MCF 10A (cell line): ENCODE results near the gene IL11RA. TPM values are rescaled to one million over a fixed set of nuclear protein-coding genes. Genes with fewer than 3 reads are reported as not detected.
A peak's percentile ranks its signal among the peaks of the same experiment; 100 is the strongest.

ENCODE experiments used
- BruUV-seq: library from RNA; stranded (reverse); fragments of 400-500 nt; replicated peaks from 2 replicates; lab custom pipeline; 2021; lab: Mats Ljungman, UMichigan
- CTCF ChIA-PET: fragments of 300-600 bp; sonication (Branson Sonifier 250); formaldehyde crosslinking; extraction: SDS; loops from one replicate; lab custom pipeline; 2021; ENCODE audit warnings: antibody characterized with exemption, inconsistent platforms; lab: Yijun Ruan, JAX
- POLR2A ChIA-PET: fragments of 300-600, 350-650 bp; sonication (Branson Sonifier 250); formaldehyde crosslinking; extraction: SDS; loops from one replicate; lab custom pipeline; 2020; ENCODE audit warnings: antibody characterized with exemption, inconsistent platforms; lab: Yijun Ruan, JAX
- DNase-seq: peaks from one replicate; pipeline ENCODE4 v3.0.0-alpha.2; 2018; ENCODE audit not compliant: unreplicated experiment
- H3K27ac Mint-ChIP-seq: one replicate; pipeline ENCODE4 v1.8.0; 2022; ENCODE audit warnings: mild to moderate bottlenecking, low read depth, mixed read lengths; ENCODE audit not compliant: unreplicated experiment
- H3K27me3 Mint-ChIP-seq: one replicate; pipeline ENCODE4 v1.8.0; 2022; ENCODE audit warnings: mixed read lengths; ENCODE audit not compliant: insufficient read depth, unreplicated experiment
- H3K36me3 Mint-ChIP-seq: one replicate; pipeline ENCODE4 v1.8.0; 2022; ENCODE audit warnings: mild to moderate bottlenecking, moderate library complexity, mixed read lengths; ENCODE audit not compliant: insufficient read depth, unreplicated experiment
- H3K4me1 Mint-ChIP-seq: one replicate; pipeline ENCODE4 v1.8.0; 2022; ENCODE audit warnings: mixed read lengths; ENCODE audit not compliant: insufficient read depth, unreplicated experiment
- H3K4me3 Mint-ChIP-seq: one replicate; pipeline ENCODE4 v1.8.0; 2022; ENCODE audit warnings: mild to moderate bottlenecking, moderate library complexity, mixed read lengths; ENCODE audit not compliant: unreplicated experiment
- H3K9me3 Mint-ChIP-seq: one replicate; pipeline ENCODE4 v1.8.0; 2022; ENCODE audit warnings: mixed read lengths; ENCODE audit not compliant: unreplicated experiment
- CTCF ChIP-seq: fragments of 200-600 bp; IDR thresholded peaks from one replicate; pipeline ENCODE4 v1.8.0; 2022; ENCODE audit warnings: antibody characterized with exemption, mild to moderate bottlenecking; ENCODE audit not compliant: unreplicated experiment
- intact Hi-C: fragments of 100-400 bp; cut with micrococcal nuclease; formaldehyde crosslinking; loops from 2 replicates; pipeline ENCODE4 v1.14.1; 2022
- total RNA-seq: library from RNA; stranded (reverse); gene quantifications from 2 replicates; pipeline ENCODE4 v1.2.3, GENCODE V29; 2022

Gene IL11RA
- total RNA-seq, 1 experiment from 2014 or later = 4.0 TPM

DNA sequence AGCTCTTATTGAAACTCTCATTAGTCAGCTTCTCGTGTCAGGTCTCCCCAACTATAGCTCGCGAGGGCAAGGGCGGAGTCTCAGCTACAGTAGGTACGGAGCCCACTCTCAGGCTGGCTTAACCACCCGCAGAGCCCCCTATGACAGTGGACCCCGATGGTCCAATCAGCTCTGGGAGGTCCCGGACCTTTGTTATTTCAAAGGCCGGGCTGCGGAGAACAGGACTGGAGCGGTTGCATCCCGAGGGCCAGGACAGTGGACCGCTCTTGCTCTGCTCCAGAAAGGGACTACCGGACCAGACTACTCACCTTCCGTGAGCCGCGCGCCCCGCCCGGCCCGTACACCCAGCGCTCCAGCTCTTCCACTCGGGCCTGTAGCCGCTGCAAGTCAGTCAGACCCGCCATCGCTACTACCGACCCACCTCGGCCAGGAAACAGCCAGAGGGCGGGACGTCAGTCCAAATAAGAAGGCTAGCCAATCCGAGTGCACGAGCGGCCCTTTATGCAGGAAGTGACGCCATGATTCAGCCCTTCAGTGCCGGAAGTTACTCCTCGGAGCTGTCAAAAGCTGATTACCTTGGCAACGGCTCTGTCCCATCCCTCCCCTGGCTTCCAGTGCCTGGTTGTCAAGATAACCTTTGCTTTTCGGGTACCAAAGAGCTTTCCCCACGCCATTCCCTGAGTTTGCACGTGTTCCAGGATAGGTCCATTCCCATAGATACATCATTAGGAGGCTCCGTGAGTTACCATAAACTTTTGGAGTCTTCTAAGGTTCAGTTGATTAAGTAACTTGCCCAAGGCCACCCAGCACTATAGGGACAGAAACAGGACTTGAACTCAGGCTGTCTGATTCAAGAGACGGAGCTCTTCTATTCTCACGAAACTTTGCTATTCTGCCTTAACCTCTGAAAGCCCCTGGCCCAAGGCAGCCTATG lies 31.7 kb upstream of the IL11RA start, which contains the start of gene DCTN3:
TSS of gene DCTN3 (minus strand) at position 435 of the 934 bp plus-strand sequence. CDS start at position 404, 31 bp downstream.
- H3K4me3 Mint-ChIP-seq = peak within 1 kb of the TSS; percentile 76
- H3K9me3 Mint-ChIP-seq = no peaks in the 10 kb centered on the region
- TF ChIP-seq CTCF = no peak
- H3K27ac Mint-ChIP-seq = peak within 1 kb of the TSS; percentile 74
- CTCF ChIA-PET = interaction anchor here (0.7 to 2.6 kb wide), 8 partner anchors 8 to 82 kb away, joined by 3 to 39 read pairs (median 4); partner anchors contain the start of genes GALT, RPP25L and SIGMAR1
- no peaks in the 10 kb centered on the region for H3K27me3 Mint-ChIP-seq
- H3K36me3 Mint-ChIP-seq = peaks cover 8% of the 10 kb centered on the region
- POLR2A ChIA-PET = interaction anchor here (0.7 to 2.3 kb wide), 15 partner anchors 9 to 541 kb away, joined by 3 to 32 read pairs (median 4); partner anchors contain the start of genes ARID3C, DNAI1, FAM219A and GALT
- intact Hi-C loops = no loop called here
- H3K4me1 Mint-ChIP-seq = peaks cover 14% of the 10 kb centered on the region
- DNase-seq = peak; percentile 92
- TSS peak; percentile 51 for BruUV-seq

DNA sequence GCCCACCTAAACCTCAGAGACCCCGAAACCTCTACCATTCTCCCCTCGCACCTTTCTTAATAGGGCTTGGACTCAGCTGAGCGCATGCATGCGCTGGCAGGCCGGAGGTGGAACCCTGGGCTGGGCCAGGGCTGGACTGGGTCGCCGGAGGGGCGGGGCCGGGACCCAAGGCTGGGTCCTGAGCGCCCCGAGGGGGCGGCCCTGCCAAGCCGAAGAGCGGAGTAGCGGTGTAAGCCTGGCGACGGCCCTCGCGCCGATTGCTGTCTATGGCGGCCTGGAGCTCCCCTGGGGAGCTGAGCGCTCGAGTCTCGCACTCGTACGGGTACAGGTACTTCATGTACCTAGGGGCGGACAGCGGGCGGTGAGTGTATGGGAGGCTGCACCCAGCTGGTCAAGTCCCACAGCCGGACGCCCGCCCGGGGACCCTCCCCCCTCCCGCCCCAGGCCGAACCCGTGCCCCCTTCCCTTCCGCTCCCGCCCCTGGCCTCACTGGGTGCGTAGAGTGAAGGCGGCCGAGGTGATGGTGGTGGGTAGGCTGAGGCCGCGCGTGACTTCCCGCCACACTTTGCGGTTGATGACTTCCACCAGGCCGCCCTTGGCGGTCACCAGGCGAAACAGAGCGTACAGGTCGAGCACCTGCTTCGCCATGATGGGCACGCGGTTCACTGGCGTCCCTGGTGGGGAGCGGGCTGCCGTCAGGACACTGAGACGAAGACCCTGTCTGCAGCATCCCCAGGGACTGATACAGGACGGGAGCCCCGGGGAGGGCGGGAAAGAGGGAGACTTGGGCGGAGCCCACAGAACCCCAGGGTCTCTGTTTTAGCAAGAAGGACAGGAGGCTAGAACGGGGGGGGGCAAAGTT lies 28.4 kb upstream of the IL11RA start:
- CTCF ChIA-PET = interaction anchor here (0.6 to 4.7 kb wide), 3 partner anchors 10 to 110 kb away, joined by 4 to 36 read pairs (median 4); no protein-coding TSS in a partner anchor
- POLR2A ChIA-PET = no interaction called here
- DNase-seq = no peak
- H3K27me3 Mint-ChIP-seq = peaks cover 31% of the 10 kb centered on the region
- peaks cover 22% of the 10 kb centered on the region for H3K4me1 Mint-ChIP-seq
- H3K27ac Mint-ChIP-seq = no peak overlapping the region
- intact Hi-C loops = no loop called here
- no peak overlapping the region for H3K4me3 Mint-ChIP-seq
- no peaks in the 10 kb centered on the region for H3K9me3 Mint-ChIP-seq
- TF ChIP-seq CTCF = no peak
- H3K36me3 Mint-ChIP-seq = no peaks in the 10 kb centered on the region
- no TSS peak for BruUV-seq

DNA sequence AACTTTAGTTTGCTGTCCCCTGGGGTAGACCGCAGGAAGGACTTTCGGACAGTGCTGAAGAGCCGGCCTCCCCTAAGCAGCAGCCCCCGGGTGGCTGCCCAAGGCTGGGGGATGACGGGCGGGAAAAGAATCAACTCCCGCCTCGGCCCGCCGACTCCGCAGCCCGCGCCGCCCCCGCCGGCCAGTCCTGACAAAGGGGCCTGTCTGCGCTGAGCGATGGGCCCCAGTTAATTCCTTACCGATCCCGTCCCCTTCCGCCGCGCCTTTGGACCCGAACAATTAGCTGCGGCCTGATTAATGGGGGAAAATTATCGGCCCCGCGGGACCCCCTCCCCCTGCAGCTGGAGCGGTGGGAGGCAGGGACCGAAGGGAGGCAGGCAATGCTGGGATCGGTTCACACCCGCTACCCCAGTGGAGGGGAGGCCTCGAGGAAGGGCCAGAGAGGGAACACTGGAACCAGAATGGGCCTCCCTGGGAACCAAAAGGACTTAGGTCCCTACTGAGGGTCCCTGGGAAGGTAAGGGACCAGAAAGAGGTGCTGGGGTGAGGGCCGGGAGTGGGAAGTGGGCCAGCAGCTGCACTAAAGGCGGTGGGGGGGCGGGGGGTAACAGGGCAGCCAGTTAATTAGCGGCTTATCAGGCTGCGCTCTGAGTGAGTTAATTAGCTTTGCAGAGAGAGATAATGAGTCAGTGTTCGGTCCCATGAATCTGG lies 27.4 kb upstream of the IL11RA start:
- Mint-ChIP-seq H3K9me3 (no peaks in the 10 kb centered on the region), H3K36me3 (no peaks in the 10 kb centered on the region), H3K4me3 (no peak overlapping the region), H3K27ac (no peak overlapping the region), H3K4me1 (peaks cover 14% of the 10 kb centered on the region), H3K27me3 (peaks cover 42% of the 10 kb centered on the region)
- no peak for TF ChIP-seq CTCF
- ChIA-PET POLR2A (interaction anchor here (2.0 kb wide), 1 partner anchor 12 kb away, joined by 4 read pairs; no protein-coding TSS in a partner anchor), CTCF (interaction anchor here (0.9 to 4.7 kb wide), 3 partner anchors 9 to 11 kb away, joined by 4 to 36 read pairs (median 4); no protein-coding TSS in a partner anchor)
- intact Hi-C loops = no loop called here
- no TSS peak for BruUV-seq
- DNase-seq = no peak
